Natural killer cell treated with Interleukin-12 subunit alpha and Interleukin-12 subunit beta and Interleukin-15 and Interleukin-18, amount 100 ng/mL, for 72 hours (primary cell): Measurements from ENCODE around the gene VAPA. TPM values are rescaled to one million over a fixed set of nuclear protein-coding genes. Genes with fewer than 3 reads are reported as not detected.
"Not testable (repeated sequence)": the region's sequence is repeated elsewhere in the genome, so short reads cannot be mapped to it uniquely, and the experiment has no call there.

Experiments used
- ATAC-seq, 2 donors: fragments of 150-1000 bp; cut with Tn5 transposase in 1 of 2; sonication (Bioruptor Pico), chemical (Tn5 transposase) in 1 of 2; 2 replicates each; pipeline ENCODE4 v1.10.0; 2021
- DNase-seq: peaks from one replicate; pipeline ENCODE4 v3.0.0; 2022; ENCODE audit warnings: low spot score
- H3K27ac Mint-ChIP-seq, 2 donors: 1 replicate in 1 of 2; 2 replicates in 1 of 2; pipeline ENCODE4 v1.8.0; 2022; ENCODE audit warnings: mixed read lengths in 2 of 2, mild to moderate bottlenecking in 1 of 2, moderate library complexity in 1 of 2
- H3K27me3 Mint-ChIP-seq, 2 donors: 1 replicate in 1 of 2; 2 replicates in 1 of 2; pipeline ENCODE4 v1.8.0; 2022; ENCODE audit warnings: mixed read lengths in 2 of 2
- H3K36me3 Mint-ChIP-seq: one replicate; pipeline ENCODE4 v1.8.0; 2022; ENCODE audit warnings: mixed read lengths
- H3K4me1 Mint-ChIP-seq, 2 donors: 1 replicate in 1 of 2; 2 replicates in 1 of 2; pipeline ENCODE4 v1.8.0; 2022; ENCODE audit warnings: low read depth in 2 of 2, mixed read lengths in 2 of 2, mild to moderate bottlenecking in 1 of 2
- H3K4me3 Mint-ChIP-seq: one replicate; pipeline ENCODE4 v1.8.0; 2022; ENCODE audit warnings: mixed read lengths
- H3K9me3 Mint-ChIP-seq: 2 replicates; pipeline ENCODE4 v1.8.0; 2022; ENCODE audit warnings: mixed read lengths
- total RNA-seq, 2 donors: library from RNA; stranded (reverse); gene quantifications; one replicate each; pipeline ENCODE4 v1.2.3, GENCODE V29; 2022

The VAPA gene
- total RNA-seq, 2 donors from 2014 or later: 146 to 153 TPM

- Mint-ChIP-seq H3K9me3 (no peaks in the 10 kb centered on the region), H3K4me3 (no peak overlapping the region), H3K36me3 (no peaks in the 10 kb centered on the region), H3K4me1 (peaks cover 0 to 6% of the 10 kb centered on the region in 2 donors), H3K27ac (no peak overlapping the region), H3K27me3 (peaks cover 0 to 7% of the 10 kb centered on the region in 2 donors)
- DNase-seq (no peak), ATAC-seq (no peak)
These were observed 16.7 kb upstream of the VAPA start for GRCh38 chr18:9897129-9897528.

- ATAC-seq, DNase-seq, H3K9me3 Mint-ChIP-seq, H3K4me1 Mint-ChIP-seq, H3K27me3 Mint-ChIP-seq, H3K36me3 Mint-ChIP-seq, H3K4me3 Mint-ChIP-seq: not testable (repeated sequence)
- H3K27ac Mint-ChIP-seq: peak overlapping the region in 1 of 2 donors; percentile 26
These were observed 16.0 kb upstream of the VAPA start for GRCh38 chr18:9897787-9898291.

GRCh38 chr18:9898792-9899549 lies 14.8 kb upstream of the VAPA start:
- Mint-ChIP-seq H3K27ac (no peak overlapping the region), H3K27me3 (peaks cover 5 to 7% of the 10 kb centered on the region in 2 donors), H3K4me1 (peaks cover 0 to 6% of the 10 kb centered on the region in 2 donors), H3K4me3 (no peak overlapping the region), H3K36me3 (no peaks in the 10 kb centered on the region), H3K9me3 (no peaks in the 10 kb centered on the region)
- peak in 1 of 2 donors; percentile 41 for ATAC-seq
- no peak for DNase-seq

- H3K27me3 Mint-ChIP-seq, ATAC-seq, H3K4me1 Mint-ChIP-seq, H3K36me3 Mint-ChIP-seq, H3K9me3 Mint-ChIP-seq, H3K27ac Mint-ChIP-seq, DNase-seq, H3K4me3 Mint-ChIP-seq: not testable (repeated sequence)
These were observed 14.3 kb upstream of the VAPA start for GRCh38 chr18:9899550-9899930.

- Mint-ChIP-seq H3K27ac (no peak overlapping the region), H3K4me1 (peaks cover 0 to 2% of the 10 kb centered on the region in 2 donors), H3K9me3 (no peaks in the 10 kb centered on the region), H3K4me3 (no peak overlapping the region), H3K27me3 (peaks cover 10 to 11% of the 10 kb centered on the region in 2 donors), H3K36me3 (no peaks in the 10 kb centered on the region)
- ATAC-seq (no peak), DNase-seq (no peak)
These were observed 13.1 kb upstream of the VAPA start for GRCh38 chr18:9900699-9901098.

- no peak for ATAC-seq
- DNase-seq: no peak
- H3K27me3 Mint-ChIP-seq: peaks cover 16 to 17% of the 10 kb centered on the region in 2 donors
- no peak overlapping the region for H3K27ac Mint-ChIP-seq
- H3K36me3 Mint-ChIP-seq: no peaks in the 10 kb centered on the region
- no peaks in the 10 kb centered on the region for H3K9me3 Mint-ChIP-seq
- H3K4me3 Mint-ChIP-seq: no peak overlapping the region
- H3K4me1 Mint-ChIP-seq: peaks cover 0 to 2% of the 10 kb centered on the region in 2 donors
These were observed 12.4 kb upstream of the VAPA start for GRCh38 chr18:9901377-9901776.

GRCh38 chr18:9902264-9902663 lies 11.6 kb upstream of the VAPA start:
- not testable (repeated sequence) for H3K9me3 Mint-ChIP-seq, H3K4me3 Mint-ChIP-seq, H3K27ac Mint-ChIP-seq, ATAC-seq, DNase-seq, H3K36me3 Mint-ChIP-seq, H3K4me1 Mint-ChIP-seq
- peaks cover 23 to 24% of the 10 kb centered on the region in 2 donors for H3K27me3 Mint-ChIP-seq

GRCh38 chr18:9902832-9903231 lies 11.0 kb upstream of the VAPA start:
- Mint-ChIP-seq H3K27ac (no peak overlapping the region), H3K27me3 (peaks cover 24 to 26% of the 10 kb centered on the region in 2 donors), H3K36me3 (no peaks in the 10 kb centered on the region), H3K9me3 (no peaks in the 10 kb centered on the region), H3K4me3 (no peak overlapping the region), H3K4me1 (peaks cover 0 to 2% of the 10 kb centered on the region in 2 donors)
- DNase-seq (no peak), ATAC-seq (no peak)

- no peak for ATAC-seq
- DNase-seq: no peak
- H3K4me1 Mint-ChIP-seq: peaks cover 0 to 2% of the 10 kb centered on the region in 2 donors
- no peaks in the 10 kb centered on the region for H3K36me3 Mint-ChIP-seq
- H3K27me3 Mint-ChIP-seq: peaks cover 35 to 36% of the 10 kb centered on the region in 2 donors
- H3K4me3 Mint-ChIP-seq: no peak overlapping the region
- H3K27ac Mint-ChIP-seq: no peak overlapping the region
- no peaks in the 10 kb centered on the region for H3K9me3 Mint-ChIP-seq
These were observed 8.4 kb upstream of the VAPA start for GRCh38 chr18:9905401-9905922.

GRCh38 chr18:9906481-9906880 lies 7.3 kb upstream of the VAPA start:
- Mint-ChIP-seq H3K4me3 (no peak overlapping the region), H3K27ac (no peak overlapping the region), H3K9me3 (no peaks in the 10 kb centered on the region), H3K4me1 (no peaks in the 10 kb centered on the region), H3K36me3 (no peaks in the 10 kb centered on the region), H3K27me3 (peaks cover 36 to 37% of the 10 kb centered on the region in 2 donors)
- ATAC-seq: no peak
- no peak for DNase-seq

GRCh38 chr18:9907867-9908266 lies 5.9 kb upstream of the VAPA start:
- no peak for ATAC-seq
- peaks cover 34 to 37% of the 10 kb centered on the region in 2 donors for H3K27me3 Mint-ChIP-seq
- no peak overlapping the region for H3K27ac Mint-ChIP-seq
- peaks cover 0 to 1% of the 10 kb centered on the region in 2 donors for H3K4me1 Mint-ChIP-seq
- H3K9me3 Mint-ChIP-seq: no peaks in the 10 kb centered on the region
- no peak for DNase-seq
- H3K36me3 Mint-ChIP-seq: no peaks in the 10 kb centered on the region
- H3K4me3 Mint-ChIP-seq: no peak overlapping the region

GRCh38 chr18:9910071-9910470 lies 3.7 kb upstream of the VAPA start:
- Mint-ChIP-seq H3K36me3 (no peaks in the 10 kb centered on the region), H3K4me3 (no peak overlapping the region), H3K27me3 (peaks cover 29 to 37% of the 10 kb centered on the region in 2 donors), H3K27ac (no peak overlapping the region), H3K4me1 (peaks cover under 1 to 10% of the 10 kb centered on the region in 2 donors), H3K9me3 (no peaks in the 10 kb centered on the region)
- DNase-seq (no peak), ATAC-seq (no peak)

GRCh38 chr18:9910661-9911060 lies 3.2 kb upstream of the VAPA start:
- Mint-ChIP-seq H3K9me3 (no peaks in the 10 kb centered on the region), H3K27ac (no peak overlapping the region), H3K4me1 (peaks cover 7 to 16% of the 10 kb centered on the region in 2 donors), H3K27me3 (peaks cover 27 to 34% of the 10 kb centered on the region in 2 donors), H3K4me3 (no peak overlapping the region), H3K36me3 (no peaks in the 10 kb centered on the region)
- ATAC-seq: no peak
- DNase-seq: no peak

- no peak overlapping the region for H3K27ac Mint-ChIP-seq
- H3K9me3 Mint-ChIP-seq: no peaks in the 10 kb centered on the region
- H3K4me1 Mint-ChIP-seq: peaks cover 12 to 22% of the 10 kb centered on the region in 2 donors
- DNase-seq: no peak
- H3K27me3 Mint-ChIP-seq: peaks cover 21 to 28% of the 10 kb centered on the region in 2 donors
- H3K4me3 Mint-ChIP-seq: no peak overlapping the region
- no peak for ATAC-seq
- no peaks in the 10 kb centered on the region for H3K36me3 Mint-ChIP-seq
These were observed 2.6 kb upstream of the VAPA start for GRCh38 chr18:9911226-9911625.
